Transverse colon (tissue), 4 donors: ENCODE results near the gene GPR31. TPM values are rescaled to one million over a fixed set of nuclear protein-coding genes. Genes with fewer than 3 reads are reported as not detected.
A peak's percentile ranks its signal among the peaks of the same experiment; 100 is the strongest.

ENCODE experiments used
- DNase-seq: peaks from one replicate; pipeline ENCODE4 v3.0.0-alpha.2; 2019
- H3K27ac ChIP-seq, 4 donors: fragments of 200-600 bp; sonication (generic); 2 replicates each; pipeline ENCODE4 v1.5.1; 2016 to 2018; ENCODE audit warnings: inconsistent platforms in 4 of 4
- H3K27me3 ChIP-seq: fragments of 200-600 bp; sonication (generic); 2 replicates; pipeline ENCODE4 v1.5.1; 2017; ENCODE audit warnings: inconsistent platforms
- H3K36me3 ChIP-seq, 4 donors: fragments of 200-600 bp; sonication (generic); 2 replicates each; pipeline ENCODE4 v1.5.1; 2017 to 2019; ENCODE audit warnings: inconsistent platforms in 4 of 4
- H3K4me1 ChIP-seq, 4 donors: fragments of 200-600 bp; sonication (generic); 2 replicates each; pipeline ENCODE4 v1.5.1; 2017 to 2020; ENCODE audit warnings: inconsistent platforms in 4 of 4
- H3K4me3 ChIP-seq, 4 donors: fragments of 200-600 bp; sonication (generic); 1 replicate in 1 of 4; 2 replicates in 3 of 4; pipeline versions ENCODE4 v1.5.1 to v1.6.1; 2017 to 2019; ENCODE audit warnings: inconsistent platforms in 4 of 4
- H3K9me3 ChIP-seq, 2 donors: fragments of 200-600 bp; sonication (generic); 2 replicates each; pipeline ENCODE4 v1.5.1; 2017 to 2019; ENCODE audit warnings: inconsistent platforms in 2 of 2
- CTCF ChIP-seq, 5 experiments: fragments of 200-600 bp in 3 of 5; fragments of 450-650 bp in 2 of 5; sonication (generic) in 3 of 5; IDR thresholded peaks; 1 replicate in 2 of 5; 2 replicates in 3 of 5; pipeline ENCODE4 v1.5.1; 2016 to 2017; ENCODE audit warnings: antibody characterized with exemption in 5 of 5, inconsistent platforms in 3 of 5, mild to moderate bottlenecking in 2 of 5, moderate library complexity in 1 of 5
- EP300 ChIP-seq: sonication (generic); formaldehyde crosslinking; IDR thresholded peaks from one replicate; pipeline ENCODE4 v1.6.1; 2017; ENCODE audit warnings: antibody characterized with exemption, low read depth
- POLR2A ChIP-seq: fragments of 450-650 bp; IDR thresholded peaks from one replicate; pipeline ENCODE4 v1.6.1; 2016; ENCODE audit warnings: antibody characterized with exemption, mild to moderate bottlenecking, moderate library complexity
- POLR2AphosphoS5 ChIP-seq, 3 donors: sonication (generic); formaldehyde crosslinking; IDR thresholded peaks; one replicate each; pipeline ENCODE4 v1.6.1; 2016; ENCODE audit warnings: antibody characterized with exemption in 3 of 3
- WGBS, 2 donors: methylation state at CpG; one replicate each; pipeline ENCODE4 v1.1.5; 2018; ENCODE audit warnings: low coverage in 1 of 2; 5-methylcytosine and 5-hydroxymethylcytosine counted together
- in situ Hi-C, 4 donors: fragments of 200-750 bp; cut with MboI; loops; one replicate each; pipeline versions ENCODE4 v1.15.0 to v1.15.1; 2017; ENCODE audit warnings: low sequenced_read_pairs in 3 of 4, low pct_ligation_motif_present in 1 of 4, low pct_unique_long_range_greater_than_20kb in 1 of 4
- intact Hi-C: fragments of 100-400 bp; cut with DNase I; formaldehyde crosslinking; loops from one replicate; pipeline ENCODE4 v1.15.1; 2023; ENCODE audit warnings: low total_unique reads
- total RNA-seq, 4 donors: library from RNA; depleted of rRNA; stranded (reverse); fragments of >200 nt; gene quantifications; one replicate each; pipeline ENCODE4 v1.1.0, GENCODE V29; 2016

Gene GPR31
- total RNA-seq, 4 donors from 2014 or later = not detected

GRCh38 chr6:167113935-167114910, 43.6 kb downstream of the GPR31 start:
- no peaks in the 10 kb centered on the region for H3K9me3 ChIP-seq
- H3K27ac ChIP-seq = peak overlapping the region; percentile 3 to 65 (median 37)
- H3K36me3 ChIP-seq = no peaks in the 10 kb centered on the region
- DNase-seq = peak; percentile 67
- in situ Hi-C loops (no loop called here), intact Hi-C loops (no loop called here)
- H3K27me3 ChIP-seq = peaks cover 5% of the 10 kb centered on the region
- TF ChIP-seq POLR2A = peak; percentile 34
- no peak for TF ChIP-seq POLR2AphosphoS5 (IDR thresholded peaks at IDR 0.05)
- 57 to 73% methylated on average over 4 to 25 of the region's 25 CpGs for WGBS, 2 donors
- H3K4me3 ChIP-seq = no peak overlapping the region
- H3K4me1 ChIP-seq = peaks cover 0 to 5% (median 4%) of the 10 kb centered on the region in 4 donors

- in situ Hi-C loops (no loop called here), intact Hi-C loops (no loop called here)
- Histone ChIP-seq H3K4me3 (no peak overlapping the region), H3K9me3 (no peaks in the 10 kb centered on the region), H3K4me1 (peaks cover 0 to 5% (median 2%) of the 10 kb centered on the region in 4 donors), H3K27ac (peak overlapping the region in 3 of 4 donors; percentile 5 to 65 (median 46)), H3K27me3 (peaks cover 5% of the 10 kb centered on the region), H3K36me3 (no peaks in the 10 kb centered on the region)
- DNase-seq = no peak
- TF ChIP-seq POLR2A = no peak
- no peak for TF ChIP-seq EP300
- no peak for TF ChIP-seq POLR2AphosphoS5 (IDR thresholded peaks at IDR 0.05)
- no peak for TF ChIP-seq CTCF (IDR thresholded peaks at IDR 0.05)
- WGBS, 2 donors = 49 to 80% methylated on average over 1 to 8 of the region's 8 CpGs
These were observed 44.6 kb downstream of the GPR31 start for GRCh38 chr6:167113047-167113754.

- no peak for DNase-seq
- Histone ChIP-seq H3K4me1 (peaks cover 0 to 5% (median 2%) of the 10 kb centered on the region in 4 donors), H3K9me3 (no peaks in the 10 kb centered on the region), H3K36me3 (no peaks in the 10 kb centered on the region), H3K27ac (peak overlapping the region in 3 of 4 donors; percentile 7 to 16 (median 10)), H3K4me3 (no peak overlapping the region), H3K27me3 (peaks cover 5% of the 10 kb centered on the region)
- WGBS, 2 donors = 85 to 89% methylated on average over 7 to 8 of the region's 8 CpGs
- in situ Hi-C loops = no loop called here
- intact Hi-C loops = no loop called here
- TF ChIP-seq EP300 = no peak
- no peak for TF ChIP-seq CTCF (IDR thresholded peaks at IDR 0.05)
- TF ChIP-seq POLR2AphosphoS5 (IDR thresholded peaks at IDR 0.05) = no peak
- no peak for TF ChIP-seq POLR2A
These were observed 45.4 kb downstream of the GPR31 start for GRCh38 chr6:167112421-167112820.

GRCh38 chr6:167111597-167111996, 46.2 kb downstream of the GPR31 start:
- in situ Hi-C loops (no loop called here), intact Hi-C loops (no loop called here)
- Histone ChIP-seq H3K9me3 (no peaks in the 10 kb centered on the region), H3K27ac (peak overlapping the region in 1 of 4 donors; percentile 7), H3K36me3 (no peaks in the 10 kb centered on the region), H3K4me3 (no peak overlapping the region), H3K4me1 (peaks cover 0 to 5% (median 2%) of the 10 kb centered on the region in 4 donors), H3K27me3 (peaks cover 5% of the 10 kb centered on the region)
- TF ChIP-seq POLR2AphosphoS5 (IDR thresholded peaks at IDR 0.05) (peak in 1 of 3 donors; percentile 22), EP300 (no peak)
- no peak for DNase-seq
- WGBS, 2 donors = 60 to 71% methylated on average over 3 of the region's 3 CpGs

- TF ChIP-seq EP300 (no peak), CTCF (IDR thresholded peaks at IDR 0.05) (no peak), POLR2AphosphoS5 (IDR thresholded peaks at IDR 0.05) (no peak), POLR2A (no peak)
- in situ Hi-C loops (no loop called here), intact Hi-C loops (no loop called here)
- DNase-seq = no peak
- Histone ChIP-seq H3K4me1 (no peaks in the 10 kb centered on the region), H3K27ac (no peak overlapping the region), H3K27me3 (no peaks in the 10 kb centered on the region), H3K36me3 (no peaks in the 10 kb centered on the region), H3K9me3 (no peaks in the 10 kb centered on the region), H3K4me3 (no peak overlapping the region)
- WGBS, 2 donors = 71 to 75% methylated on average over 6 of the region's 6 CpGs
These were observed 48.1 kb downstream of the GPR31 start for GRCh38 chr6:167109651-167110050.
